ENCODE results near the gene ALDH3A1.

The ALDH3A1 gene

DNA sequence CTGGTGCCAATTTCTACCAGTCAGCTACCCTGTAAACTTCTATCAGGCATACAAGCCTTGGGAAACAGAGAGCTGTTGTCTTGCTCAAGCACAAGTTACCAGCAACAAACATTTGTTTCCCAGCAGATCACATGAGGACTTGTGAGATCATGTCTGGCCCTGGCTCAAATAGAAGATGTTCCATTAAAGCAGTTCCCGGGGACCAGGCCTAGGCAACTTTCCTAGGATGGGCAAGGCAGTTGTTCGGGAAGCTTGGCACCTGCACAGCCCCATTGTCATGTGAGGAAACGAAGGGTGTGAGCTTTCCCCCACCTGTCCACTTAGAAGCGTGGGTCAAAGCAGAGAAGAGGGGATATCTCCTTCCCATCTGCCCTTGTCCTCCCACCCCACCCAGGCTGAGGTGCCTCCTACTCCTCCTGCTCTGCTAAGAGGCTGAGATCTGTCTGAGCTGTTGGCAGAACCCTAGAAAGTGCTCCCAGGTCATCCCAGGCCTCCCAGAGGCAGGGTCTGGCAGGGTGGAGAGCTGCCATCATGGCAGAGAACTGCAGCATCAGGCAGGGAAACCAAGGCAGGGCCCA lies 20.5 kb downstream of the ALDH3A1 start:
- Histone ChIP-seq H3K4me3 (replicated peaks; ENCODE audit: low read depth, low read length) (no peak overlapping the region), H3K27me3 (replicated peaks; ENCODE audit: control insufficient read depth, insufficient read depth, low read length) (no peaks in the 10 kb centered on the region; the same call in 1 of the 2 replicates), H3K36me3 (ENCODE audit: control insufficient read depth, insufficient read depth, low read length) (no peaks in the 10 kb centered on the region)
- DNase-seq (ENCODE audit: extremely low read depth, insufficient read length): no peak
- TF ChIP-seq, protein P1, sequence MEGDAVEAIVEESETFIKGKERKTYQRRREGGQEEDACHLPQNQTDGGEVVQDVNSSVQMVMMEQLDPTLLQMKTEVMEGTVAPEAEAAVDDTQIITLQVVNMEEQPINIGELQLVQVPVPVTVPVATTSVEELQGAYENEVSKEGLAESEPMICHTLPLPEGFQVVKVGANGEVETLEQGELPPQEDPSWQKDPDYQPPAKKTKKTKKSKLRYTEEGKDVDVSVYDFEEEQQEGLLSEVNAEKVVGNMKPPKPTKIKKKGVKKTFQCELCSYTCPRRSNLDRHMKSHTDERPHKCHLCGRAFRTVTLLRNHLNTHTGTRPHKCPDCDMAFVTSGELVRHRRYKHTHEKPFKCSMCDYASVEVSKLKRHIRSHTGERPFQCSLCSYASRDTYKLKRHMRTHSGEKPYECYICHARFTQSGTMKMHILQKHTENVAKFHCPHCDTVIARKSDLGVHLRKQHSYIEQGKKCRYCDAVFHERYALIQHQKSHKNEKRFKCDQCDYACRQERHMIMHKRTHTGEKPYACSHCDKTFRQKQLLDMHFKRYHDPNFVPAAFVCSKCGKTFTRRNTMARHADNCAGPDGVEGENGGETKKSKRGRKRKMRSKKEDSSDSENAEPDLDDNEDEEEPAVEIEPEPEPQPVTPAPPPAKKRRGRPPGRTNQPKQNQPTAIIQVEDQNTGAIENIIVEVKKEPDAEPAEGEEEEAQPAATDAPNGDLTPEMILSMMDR (IDR thresholded peaks at IDR 0.05; ENCODE audit: insufficient read depth, low read length, poor library complexity, severe bottlenecking): no peak

DNA sequence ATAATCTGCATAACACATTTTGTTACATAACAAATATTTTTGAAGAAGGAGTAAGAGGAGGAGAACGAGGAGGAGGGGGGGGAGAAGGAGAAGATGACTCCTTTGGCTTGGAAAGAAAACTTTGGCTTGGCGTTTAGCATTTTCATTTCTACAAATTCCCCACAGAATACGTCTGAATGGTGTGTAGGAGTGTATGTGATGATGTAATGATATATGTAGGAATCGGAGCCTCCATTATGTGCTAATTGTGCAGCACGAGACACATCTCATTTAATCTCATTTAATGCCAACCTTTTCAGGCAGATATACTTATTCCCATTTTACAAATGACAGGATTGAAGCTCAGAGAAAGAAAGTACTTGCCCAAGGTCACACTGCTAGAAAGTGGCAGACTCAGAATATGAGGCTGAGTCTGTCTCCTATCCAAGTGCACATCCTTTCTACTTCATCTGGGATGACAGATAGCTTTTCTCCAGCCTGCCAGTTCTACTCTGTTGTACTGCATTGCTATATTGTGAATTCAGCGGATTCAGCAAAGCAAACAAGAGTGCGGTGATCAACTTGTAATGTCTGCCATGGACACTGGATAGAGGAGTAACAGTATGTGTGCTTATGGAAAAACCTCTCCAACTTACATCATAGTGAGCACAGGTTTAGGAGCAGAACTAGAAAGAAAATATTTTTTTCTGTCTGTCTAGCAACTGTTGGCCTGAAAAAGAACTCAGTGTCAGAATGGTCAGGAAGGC lies 21.3 kb downstream of the ALDH3A1 start:
- no peak overlapping the region for H3K4me3 ChIP-seq (replicated peaks; ENCODE audit: low read depth, low read length)
- DNase-seq (ENCODE audit: extremely low read depth, insufficient read length): no peak
- H3K27me3 ChIP-seq (replicated peaks; ENCODE audit: control insufficient read depth, insufficient read depth, low read length): no peaks in the 10 kb centered on the region; the same call in 1 of the 2 replicates
- no peaks in the 10 kb centered on the region for H3K36me3 ChIP-seq (ENCODE audit: control insufficient read depth, insufficient read depth, low read length)
- TF ChIP-seq, protein P1 (IDR thresholded peaks at IDR 0.05; ENCODE audit: insufficient read depth, low read length, poor library complexity, severe bottlenecking): no peak

DNA sequence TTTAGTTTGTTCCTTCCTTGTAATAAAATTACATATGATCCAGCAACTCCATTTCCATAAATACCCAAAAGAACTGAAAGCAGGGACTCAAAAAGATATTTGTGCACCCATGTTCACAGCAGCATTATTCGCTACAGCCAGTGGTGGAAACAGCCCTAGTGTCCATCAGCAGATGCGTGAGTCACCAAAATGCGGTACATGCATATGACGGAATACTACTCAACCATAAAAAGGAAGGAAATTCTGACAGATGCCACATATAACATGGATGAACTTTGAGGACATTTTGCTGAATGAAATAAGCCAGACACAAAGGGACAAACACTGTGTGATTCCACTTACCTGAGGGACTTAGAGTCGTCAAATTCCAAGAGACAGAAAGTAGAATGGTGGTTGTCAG lies 22.6 kb downstream of the ALDH3A1 start:
- Histone ChIP-seq H3K27me3 (replicated peaks; ENCODE audit: control insufficient read depth, insufficient read depth, low read length) (no peaks in the 10 kb centered on the region; the same call in 1 of the 2 replicates), H3K36me3 (ENCODE audit: control insufficient read depth, insufficient read depth, low read length) (no peaks in the 10 kb centered on the region), H3K4me3 (replicated peaks; ENCODE audit: low read depth, low read length) (no peak overlapping the region)
- TF ChIP-seq, protein P1 (IDR thresholded peaks at IDR 0.05; ENCODE audit: insufficient read depth, low read length, poor library complexity, severe bottlenecking): no peak
- DNase-seq (ENCODE audit: extremely low read depth, insufficient read length): no peak

DNA sequence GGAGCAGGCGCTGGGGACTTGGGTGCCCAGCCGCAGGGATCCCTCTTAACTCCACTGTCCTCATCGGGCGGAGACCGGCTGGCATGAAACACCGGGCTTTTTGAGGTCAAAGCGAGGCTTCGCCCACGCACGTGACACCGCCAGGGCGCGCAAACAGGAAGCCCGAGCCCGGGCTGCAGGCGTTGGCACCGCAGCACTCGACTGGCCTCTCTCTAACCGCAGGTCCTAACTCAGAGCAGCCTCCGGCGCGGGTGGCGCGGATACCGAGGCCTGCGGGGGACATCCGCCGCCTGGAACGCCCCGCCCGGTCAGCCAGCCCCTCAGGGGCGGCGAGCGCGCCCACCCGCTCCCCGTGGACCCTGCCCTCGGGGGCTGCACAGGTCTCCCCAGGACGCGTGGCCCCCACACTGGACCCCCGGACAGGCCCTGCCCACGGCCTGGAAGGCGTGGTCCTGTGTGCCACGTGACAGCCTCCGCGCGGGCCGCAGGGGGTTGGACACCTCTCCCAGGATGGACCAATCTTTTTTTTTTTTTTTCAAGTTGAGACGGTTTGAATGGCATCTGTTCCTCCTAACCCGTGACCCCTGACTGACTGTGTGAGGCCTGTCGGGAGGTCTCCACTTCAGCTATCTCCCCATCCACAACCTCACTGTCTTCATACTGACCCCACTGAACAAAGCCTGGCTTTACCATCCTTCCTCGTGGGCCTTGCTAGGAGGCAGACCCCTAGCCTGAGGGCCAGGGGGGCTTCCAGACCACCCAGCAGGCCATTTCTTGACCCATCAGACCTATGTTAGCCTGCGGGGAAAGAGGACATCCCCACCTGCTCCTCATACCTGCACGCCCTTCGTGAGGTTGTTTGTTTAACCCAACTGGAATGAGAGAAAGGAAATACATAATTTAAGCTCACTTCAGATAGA lies 23.3 kb downstream of the ALDH3A1 start:
- no peaks in the 10 kb centered on the region; the same call in 1 of the 2 replicates for H3K27me3 ChIP-seq (replicated peaks; ENCODE audit: control insufficient read depth, insufficient read depth, low read length)
- H3K4me3 ChIP-seq (replicated peaks; ENCODE audit: low read depth, low read length): no peak overlapping the region; the same call in 1 of the 2 replicates
- TF ChIP-seq, protein P1 (IDR thresholded peaks at IDR 0.05; ENCODE audit: insufficient read depth, low read length, poor library complexity, severe bottlenecking): no peak
- DNase-seq (ENCODE audit: extremely low read depth, insufficient read length): no peak
- H3K36me3 ChIP-seq (ENCODE audit: control insufficient read depth, insufficient read depth, low read length): no peaks in the 10 kb centered on the region

DNA sequence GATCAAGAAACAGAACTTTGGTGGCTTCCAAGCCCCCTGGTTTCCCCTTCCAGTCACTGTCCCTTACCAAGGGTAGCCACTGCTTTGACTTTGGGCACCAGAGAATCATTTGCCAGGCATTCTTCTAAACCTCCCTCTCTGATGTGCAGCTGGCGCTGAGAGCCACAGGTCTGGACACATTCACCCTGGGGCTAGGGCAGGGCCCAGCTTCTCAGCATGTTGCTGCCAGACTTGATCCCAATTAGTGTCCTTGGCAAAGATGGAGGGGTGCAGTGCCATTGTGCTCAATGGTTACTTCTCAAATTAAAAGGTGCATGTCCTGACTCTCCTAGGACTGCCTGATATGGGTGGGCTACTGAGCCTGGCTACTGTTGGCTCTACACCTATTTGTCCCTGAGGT lies 24.1 kb downstream of the ALDH3A1 start:
- no peak overlapping the region for H3K4me3 ChIP-seq (replicated peaks; ENCODE audit: low read depth, low read length)
- H3K36me3 ChIP-seq (ENCODE audit: control insufficient read depth, insufficient read depth, low read length): no peaks in the 10 kb centered on the region
- DNase-seq (ENCODE audit: extremely low read depth, insufficient read length): no peak
- TF ChIP-seq, protein P1 (IDR thresholded peaks at IDR 0.05; ENCODE audit: insufficient read depth, low read length, poor library complexity, severe bottlenecking): no peak
- no peaks in the 10 kb centered on the region; the same call in 1 of the 2 replicates for H3K27me3 ChIP-seq (replicated peaks; ENCODE audit: control insufficient read depth, insufficient read depth, low read length)

Measured in GM06990 (cell line).